Daoy (cell line): Measurements from ENCODE around the gene PRMT2. TPM values are rescaled to one million over a fixed set of nuclear protein-coding genes. Genes with fewer than 3 reads are reported as not detected.
"Not testable (repeated sequence)": the region's sequence is repeated elsewhere in the genome, so short reads cannot be mapped to it uniquely, and the experiment has no call there.

Experiments used
- DNase-seq: peaks from one replicate; pipeline ENCODE4 v3.0.0-alpha.2; 2015; ENCODE audit warnings: low read depth
- total RNA-seq: library from RNA; depleted of rRNA; stranded (reverse); fragments of >200 nt; shearing (Covaris generic); gene quantifications from 2 replicates; pipeline ENCODE4 v1.2.3, GENCODE V29; 2014; rRNA removed

The PRMT2 gene
- total RNA-seq, 1 experiment from 2014 or later, result 73.0 TPM

DNA sequence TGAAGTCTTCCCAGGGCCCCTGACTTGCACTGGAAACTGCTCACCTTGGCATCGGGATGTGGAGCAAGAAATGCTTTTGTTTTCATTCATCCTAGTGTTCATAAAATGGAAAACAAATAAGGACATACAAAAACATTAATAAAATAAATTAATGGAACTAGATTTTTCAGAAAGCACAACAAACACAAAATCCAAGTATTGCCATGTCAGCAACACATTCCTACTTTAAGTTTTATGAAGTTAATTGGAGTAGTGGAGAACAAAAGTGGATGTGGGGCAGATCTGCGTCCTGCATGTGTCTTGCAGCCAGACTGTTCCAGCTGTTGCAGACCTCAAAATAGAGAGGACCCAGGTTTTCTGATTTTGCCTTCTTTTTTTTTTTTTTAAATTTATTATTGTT, 32.9 kb downstream of the PRMT2 start:
- DNase-seq, result no peak

DNA sequence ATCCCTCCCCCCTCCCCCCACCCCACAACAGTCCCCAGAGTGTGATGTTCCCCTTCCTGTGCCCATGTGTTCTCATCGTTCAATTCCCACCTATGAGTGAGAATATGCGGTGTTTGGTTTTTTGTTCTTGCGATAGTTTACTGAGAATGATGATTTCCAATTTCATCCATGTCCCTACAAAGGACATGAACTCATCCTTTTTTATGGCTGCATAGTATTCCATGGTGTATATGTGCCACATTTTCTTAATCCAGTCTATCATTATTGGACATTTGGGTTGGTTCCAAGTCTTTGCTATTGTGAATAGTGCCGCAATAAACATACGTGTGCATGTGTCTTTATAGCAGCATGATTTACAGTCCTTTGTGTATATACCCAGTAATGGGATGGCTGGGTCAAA, 33.4 kb downstream of the PRMT2 start:
- not testable (repeated sequence) for DNase-seq

DNA sequence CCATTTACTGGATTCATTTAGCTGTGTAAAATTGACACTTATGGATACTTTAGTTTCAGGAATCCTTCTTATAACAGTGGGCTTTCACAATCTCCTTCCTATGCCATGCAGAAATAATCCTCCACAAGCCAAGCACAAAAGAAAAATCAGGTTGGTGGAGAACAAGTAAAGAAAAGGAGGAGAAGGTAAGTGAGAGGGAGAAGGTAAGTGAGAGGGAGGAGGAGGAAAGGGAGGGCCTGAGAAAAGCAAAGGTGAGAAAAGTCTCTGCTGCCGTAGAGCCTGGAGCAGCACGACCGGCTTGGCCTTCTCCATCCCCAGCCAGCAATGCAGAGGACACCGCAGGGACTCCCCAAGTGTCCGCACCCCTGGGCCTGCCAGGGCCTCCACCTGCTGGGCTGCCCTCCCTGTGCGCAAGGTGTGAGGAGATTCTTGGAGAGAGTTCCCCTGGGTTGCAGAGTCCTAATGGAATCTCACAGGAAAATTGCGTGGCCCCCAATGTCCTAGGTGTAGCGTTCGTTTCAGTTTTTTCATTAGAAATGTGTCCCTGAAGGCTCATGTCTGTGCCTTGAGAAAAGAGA, 39.0 kb downstream of the PRMT2 start:
- DNase-seq, result no peak

DNA sequence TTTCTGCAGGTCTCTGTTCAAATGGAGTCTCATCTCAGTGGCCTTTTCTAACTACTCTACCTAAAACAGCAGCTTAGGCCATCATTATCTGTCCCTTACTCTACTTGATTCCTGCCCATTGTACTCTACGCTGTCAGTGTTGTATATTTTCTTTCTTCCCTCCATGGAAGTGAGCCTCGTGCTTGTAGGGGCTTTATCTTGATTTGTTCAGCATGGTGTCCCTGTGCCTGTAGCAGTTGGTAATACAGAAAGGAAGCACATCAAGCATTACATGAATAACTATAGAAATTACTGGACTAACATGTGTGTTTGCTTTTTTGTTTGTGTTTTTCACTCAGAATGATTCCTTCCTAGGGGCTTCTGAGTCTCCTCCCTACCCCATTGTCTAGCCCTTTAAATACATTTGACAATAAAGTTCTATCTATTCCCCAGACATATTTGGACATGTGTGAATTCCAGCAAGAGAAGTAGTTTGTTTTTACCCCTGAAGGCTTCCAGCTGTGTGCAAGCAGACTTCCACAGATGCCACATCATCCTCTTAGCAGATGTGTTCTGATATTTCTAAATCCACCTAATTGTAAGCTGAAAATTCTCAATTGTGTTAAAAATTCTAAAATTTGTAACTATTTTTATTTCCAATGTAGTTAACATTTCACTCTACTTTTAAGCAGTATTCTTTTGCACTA, 40.3 kb downstream of the PRMT2 start:
- no peak for DNase-seq

DNA sequence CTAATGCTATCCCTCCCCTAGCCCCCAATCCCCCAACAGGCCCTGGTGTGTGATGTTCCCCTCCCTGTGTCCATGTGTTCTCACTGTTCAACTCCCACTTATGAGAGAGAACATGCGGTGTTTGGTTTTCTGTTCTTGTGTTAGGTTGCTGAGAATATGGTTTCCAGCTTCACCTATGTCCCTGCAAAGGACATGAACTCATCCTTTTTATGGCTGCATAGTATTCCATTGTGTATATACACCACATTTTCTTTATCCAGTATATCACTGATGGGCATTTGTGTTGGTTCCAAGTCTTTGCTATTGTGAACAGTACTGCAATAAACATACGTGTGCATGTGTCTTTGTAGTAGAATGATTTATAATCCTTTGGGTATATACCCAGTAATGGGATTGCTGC, 41.1 kb downstream of the PRMT2 start:
- not testable (repeated sequence) for DNase-seq

DNA sequence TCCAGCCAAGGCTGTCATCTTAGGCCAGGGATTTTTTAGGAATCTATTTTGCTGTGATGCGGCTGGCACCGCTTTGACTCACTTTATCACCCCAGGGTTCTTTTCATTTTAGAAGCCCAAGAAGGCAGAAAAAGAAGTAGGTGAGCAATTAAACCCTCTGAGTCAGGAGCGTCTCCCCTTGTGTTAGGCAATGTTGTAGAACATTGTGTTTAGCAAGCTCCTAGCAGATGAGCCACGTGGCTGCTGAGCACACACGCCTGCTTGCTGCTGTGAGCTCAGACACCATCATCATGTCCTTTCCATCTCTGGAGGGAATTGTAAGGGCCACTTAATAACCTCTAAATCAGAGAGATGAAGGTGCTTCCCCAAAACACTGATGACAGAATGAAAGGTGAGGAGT, 46.1 kb downstream of the PRMT2 start:
- not testable (repeated sequence) for DNase-seq

DNA sequence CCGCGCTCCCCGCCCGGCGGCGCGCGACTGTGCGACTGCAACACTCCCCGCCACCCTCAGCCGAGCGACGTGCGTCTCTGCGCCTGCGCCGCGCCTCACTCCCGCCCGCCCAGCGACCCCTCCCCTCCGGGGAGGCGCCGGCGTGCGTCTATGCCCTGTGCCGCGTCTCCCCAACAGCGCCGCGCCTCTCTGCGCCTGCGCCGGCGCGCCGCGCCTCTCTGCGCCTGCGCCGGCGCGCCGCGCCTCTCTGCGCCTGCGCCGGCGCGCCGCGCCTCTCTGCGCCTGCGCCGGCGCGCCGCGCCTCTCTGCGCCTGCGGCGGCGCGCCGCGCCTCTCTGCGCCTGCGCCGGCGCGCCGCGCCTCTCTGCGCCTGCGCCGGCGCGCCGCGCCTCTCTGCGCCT, 63.2 kb downstream of the PRMT2 start:
- DNase-seq, result not testable (repeated sequence)

DNA sequence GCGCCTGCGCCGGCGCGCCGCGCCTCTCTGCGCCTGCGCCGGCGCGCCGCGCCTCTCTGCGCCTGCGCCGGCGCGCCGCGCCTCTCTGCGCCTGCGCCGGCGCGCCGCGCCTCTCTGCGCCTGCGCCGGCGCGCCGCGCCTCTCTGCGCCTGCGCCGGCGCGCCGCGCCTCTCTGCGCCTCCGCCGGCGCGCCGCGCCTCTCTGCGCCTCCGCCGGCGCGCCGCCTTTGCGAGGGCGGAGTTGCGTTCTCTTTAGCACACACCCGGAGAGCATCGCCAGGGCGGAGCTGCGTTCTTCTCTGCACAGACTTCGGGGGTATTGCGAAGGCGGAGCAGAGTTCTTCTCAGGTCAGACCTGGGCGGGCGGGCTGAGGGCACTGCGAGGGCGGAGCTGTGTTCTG, 63.6 kb downstream of the PRMT2 start:
- DNase-seq, result not testable (repeated sequence)

Other genes starting within 250 kb of the PRMT2 start
- 11.5 and 16.4 TPM in 2 replicates for gene DIP2A, start 176.8 kb upstream of the PRMT2 start, total RNA-seq
- gene S100B, start 30.6 kb upstream of the PRMT2 start, total RNA-seq, result 0.23 TPM in 1 of 2 replicates, not detected in the other